ENCODE data around the gene HS1BP3. TPM values are rescaled to one million over a fixed set of nuclear protein-coding genes. Genes with fewer than 3 reads are reported as not detected.
A peak's percentile ranks its signal among the peaks of the same experiment; 100 is the strongest.

The HS1BP3 gene
- total RNA-seq, 1 donor from 2014 or later = 16.6 TPM

DNA sequence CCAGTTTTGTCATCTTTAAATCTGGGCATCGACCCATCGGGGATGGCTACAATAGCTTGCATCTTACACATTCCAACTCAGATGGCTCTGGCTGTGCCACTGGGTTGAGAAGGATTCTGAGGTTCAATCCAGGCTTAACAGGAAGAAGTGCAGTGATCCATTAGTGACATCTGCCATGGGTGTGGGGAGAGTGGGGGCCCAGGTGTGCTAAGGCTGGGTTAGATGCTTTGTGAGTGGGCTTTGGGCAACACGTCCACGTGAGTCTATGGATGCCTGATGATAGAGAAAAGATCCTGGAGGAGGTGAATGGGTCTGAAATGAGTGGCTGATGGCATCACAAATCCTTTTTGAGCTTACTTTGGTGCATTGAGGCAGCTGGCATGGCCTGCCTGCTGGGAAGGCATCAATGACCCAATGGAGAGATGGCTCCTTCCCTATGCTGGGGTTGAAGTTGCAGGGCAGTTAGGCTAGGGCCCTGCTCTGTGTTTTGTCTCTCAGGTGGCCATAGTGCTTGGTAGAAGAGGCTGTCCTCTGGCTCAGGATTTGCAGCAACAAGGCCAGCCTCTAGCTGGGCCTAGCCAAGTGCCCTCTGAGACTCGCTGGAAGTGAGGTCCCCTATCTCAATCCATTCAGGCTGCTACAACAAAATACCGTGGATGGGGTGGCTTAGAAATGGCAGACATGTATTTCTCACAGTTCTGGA is 56.7 kb downstream of the HS1BP3 start:
- Histone ChIP-seq H3K4me3 (no peak overlapping the region), H3K36me3 (no peaks in the 10 kb centered on the region), H3K4me1 (peaks cover 83% of the 10 kb centered on the region), H3K9me3 (replicated peaks) (no peaks in the 10 kb centered on the region), H3K27me3 (ENCODE audit: low read depth) (no peaks in the 10 kb centered on the region), H3K27ac (replicated peaks) (peak overlapping the region; percentile 92)
- DNase-seq = no peak
- TF ChIP-seq, protein P1, sequence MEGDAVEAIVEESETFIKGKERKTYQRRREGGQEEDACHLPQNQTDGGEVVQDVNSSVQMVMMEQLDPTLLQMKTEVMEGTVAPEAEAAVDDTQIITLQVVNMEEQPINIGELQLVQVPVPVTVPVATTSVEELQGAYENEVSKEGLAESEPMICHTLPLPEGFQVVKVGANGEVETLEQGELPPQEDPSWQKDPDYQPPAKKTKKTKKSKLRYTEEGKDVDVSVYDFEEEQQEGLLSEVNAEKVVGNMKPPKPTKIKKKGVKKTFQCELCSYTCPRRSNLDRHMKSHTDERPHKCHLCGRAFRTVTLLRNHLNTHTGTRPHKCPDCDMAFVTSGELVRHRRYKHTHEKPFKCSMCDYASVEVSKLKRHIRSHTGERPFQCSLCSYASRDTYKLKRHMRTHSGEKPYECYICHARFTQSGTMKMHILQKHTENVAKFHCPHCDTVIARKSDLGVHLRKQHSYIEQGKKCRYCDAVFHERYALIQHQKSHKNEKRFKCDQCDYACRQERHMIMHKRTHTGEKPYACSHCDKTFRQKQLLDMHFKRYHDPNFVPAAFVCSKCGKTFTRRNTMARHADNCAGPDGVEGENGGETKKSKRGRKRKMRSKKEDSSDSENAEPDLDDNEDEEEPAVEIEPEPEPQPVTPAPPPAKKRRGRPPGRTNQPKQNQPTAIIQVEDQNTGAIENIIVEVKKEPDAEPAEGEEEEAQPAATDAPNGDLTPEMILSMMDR (IDR thresholded peaks at IDR 0.05; ENCODE audit: borderline replicate concordance) = no peak
- intact Hi-C loops (cut with micrococcal nuclease) = no loop called here

DNA sequence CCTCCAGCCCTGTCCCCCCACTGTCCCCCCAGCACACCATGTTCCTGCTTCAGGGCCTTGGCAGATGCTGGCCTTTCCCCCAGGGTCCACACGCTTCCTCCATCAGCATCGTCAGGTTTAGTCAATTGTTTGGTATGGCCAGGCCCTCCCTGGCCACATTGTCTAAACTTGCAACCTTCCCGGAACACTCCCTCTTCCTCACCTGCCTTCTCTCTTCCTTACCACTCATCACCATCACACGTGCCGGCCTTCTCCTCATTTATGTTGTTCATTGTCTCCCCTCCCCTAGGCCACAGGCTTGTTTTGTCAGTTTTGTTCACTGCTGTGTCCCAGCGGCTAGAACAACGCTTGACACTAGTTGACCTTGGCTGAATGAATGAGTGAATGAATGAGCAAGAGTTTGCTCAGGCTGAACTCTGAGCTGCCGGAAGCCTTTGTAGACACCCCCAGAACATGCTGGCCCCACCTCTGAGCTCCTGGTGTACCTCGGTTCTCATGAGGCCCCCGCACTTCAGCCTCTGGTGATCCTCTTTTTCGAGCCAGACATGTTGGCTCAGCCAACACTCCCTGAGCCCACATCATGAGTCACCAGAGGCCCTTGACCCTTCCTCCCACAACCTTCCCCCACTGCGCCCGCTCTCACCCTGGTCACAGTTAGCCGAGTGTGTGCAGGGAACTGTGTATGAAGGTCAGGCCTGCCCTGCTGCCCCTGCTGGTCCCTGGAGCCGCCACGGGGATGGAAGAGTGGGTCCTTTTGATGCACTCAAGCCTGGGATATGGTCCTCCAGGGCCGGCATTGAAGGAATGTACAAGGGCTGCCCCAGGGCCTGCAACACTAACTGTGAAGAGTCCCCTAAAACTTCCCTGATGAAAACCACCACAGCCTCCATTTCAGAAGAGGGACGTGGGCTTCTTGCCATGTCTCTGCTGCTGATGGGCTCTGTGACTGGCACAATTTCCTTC is 57.5 kb downstream of the HS1BP3 start:
- DNase-seq = no peak
- Histone ChIP-seq H3K27ac (replicated peaks) (peak overlapping the region; percentile 92), H3K27me3 (ENCODE audit: low read depth) (no peaks in the 10 kb centered on the region), H3K4me3 (no peak overlapping the region), H3K36me3 (no peaks in the 10 kb centered on the region), H3K9me3 (replicated peaks) (no peaks in the 10 kb centered on the region), H3K4me1 (peaks cover 84% of the 10 kb centered on the region)
- TF ChIP-seq, protein P1 (IDR thresholded peaks at IDR 0.05; ENCODE audit: borderline replicate concordance) = no peak
- intact Hi-C loops (cut with micrococcal nuclease) = no loop called here

- intact Hi-C loops (cut with micrococcal nuclease) = no loop called here
- TF ChIP-seq, protein P1 (IDR thresholded peaks at IDR 0.05; ENCODE audit: borderline replicate concordance) = no peak
- no peaks in the 10 kb centered on the region for H3K36me3 ChIP-seq
- H3K27me3 ChIP-seq (ENCODE audit: low read depth) = no peaks in the 10 kb centered on the region
- H3K9me3 ChIP-seq (replicated peaks) = no peaks in the 10 kb centered on the region
- peaks cover 80% of the 10 kb centered on the region for H3K4me1 ChIP-seq
- peak overlapping the region; percentile 92 for H3K27ac ChIP-seq (replicated peaks)
- H3K4me3 ChIP-seq = no peak overlapping the region
- no peak for DNase-seq
Observed at GRCh38 chr2:20592106-20593071, 58.5 kb downstream of the HS1BP3 start.

DNA sequence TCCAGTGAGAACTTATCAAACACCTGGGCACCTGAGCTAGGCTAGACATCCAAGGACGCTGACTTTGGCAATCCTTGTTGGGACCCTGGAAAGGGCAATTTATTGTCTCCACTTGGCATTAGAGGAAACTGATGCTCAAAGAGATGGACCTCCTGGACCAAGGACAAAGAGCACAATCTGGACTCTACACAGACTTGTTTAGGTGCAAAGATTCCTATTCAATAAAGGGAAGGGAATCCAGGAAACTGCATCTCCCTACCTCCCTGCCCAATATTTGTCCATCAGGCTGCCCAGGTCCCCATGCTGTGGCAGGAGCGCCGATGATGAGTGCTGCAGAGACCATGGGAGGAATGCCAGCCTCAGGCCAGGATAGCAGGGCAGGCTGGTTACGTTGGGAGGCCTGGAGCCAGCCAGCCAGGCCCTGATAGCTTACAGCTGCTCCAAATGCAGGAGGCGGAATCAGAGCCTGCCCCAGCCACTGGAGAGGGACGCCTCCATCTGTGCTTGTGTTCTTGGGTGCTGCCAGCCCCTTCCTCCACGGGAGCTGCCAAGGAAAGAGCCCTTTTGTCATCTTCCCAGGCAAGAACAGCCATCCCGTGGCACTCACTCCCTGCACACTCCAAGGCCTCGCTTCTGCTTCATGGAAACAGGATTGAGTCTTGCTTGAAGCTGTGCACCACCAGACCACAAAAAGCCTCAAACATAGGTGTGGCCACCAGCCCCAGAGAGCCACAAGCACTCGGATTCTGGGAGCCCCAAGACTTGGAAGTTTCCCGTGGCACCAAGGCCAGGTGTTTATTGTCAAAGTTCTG is 60.0 kb downstream of the HS1BP3 start:
- Histone ChIP-seq H3K4me3 (no peak overlapping the region), H3K36me3 (no peaks in the 10 kb centered on the region), H3K4me1 (peaks cover 80% of the 10 kb centered on the region), H3K9me3 (replicated peaks) (no peaks in the 10 kb centered on the region), H3K27me3 (ENCODE audit: low read depth) (no peaks in the 10 kb centered on the region), H3K27ac (replicated peaks) (peak overlapping the region; percentile 60)
- DNase-seq = peak; percentile 67
- TF ChIP-seq, protein P1 (IDR thresholded peaks at IDR 0.05; ENCODE audit: borderline replicate concordance) = no peak
- intact Hi-C loops (cut with micrococcal nuclease) = no loop called here
